K562 (cell line): ENCODE data around the gene ZNF264. TPM values are rescaled to one million over a fixed set of nuclear protein-coding genes. Genes with fewer than 3 reads are reported as not detected.
"Not testable (repeated sequence)": the region's sequence is repeated elsewhere in the genome, so short reads cannot be mapped to it uniquely, and the experiment has no call there.

Experiments
- ATAC-seq: fragments of 200-7000 bp; cut with Tn5 transposase; 3 replicates; pipeline ENCODE4 v1.9.1; 2020; ENCODE audit warnings: moderate library complexity
- BruUV-seq: library from RNA; stranded (reverse); fragments of 400-500 nt; replicated peaks from 2 replicates; lab custom pipeline; 2021; lab: Mats Ljungman, UMichigan
- CTCF ChIA-PET: fragments of 300-600 bp; formaldehyde crosslinking; extraction: SDS; loops from one replicate; lab custom pipeline; 2021; ENCODE audit warnings: low intra/inter-chr PET ratio; lab: Yijun Ruan, JAX
- POLR2A ChIA-PET: fragments of 300-600, 350-650 bp; sonication (Branson Sonifier 250); formaldehyde crosslinking; extraction: SDS; loops from one replicate; lab custom pipeline; 2021; ENCODE audit warnings: antibody characterized with exemption, inconsistent platforms; lab: Yijun Ruan, JAX
- DNase-seq, 4 experiments: peaks; one replicate each; pipeline versions ENCODE4 v3.0.0 to v3.0.0-alpha.2; 2011 to 2018; ENCODE audit warnings: low spot score in 3 of 4, mixed read lengths in 3 of 4; ENCODE audit errors: extremely low read depth in 1 of 4
- FAIRE-seq: peaks from 2 replicates; lab custom pipeline; 2011; peaks lifted over from hg19 to GRCh38; lab: Jason Lieb, UNC
- H2AFZ ChIP-seq: 2 replicates; pipeline ENCODE4 v1.6.0; 2011; ENCODE audit warnings: low read depth, low read length, control low read depth, inconsistent platforms
- H3K27ac ChIP-seq: fragments of 200-600 bp; 3 replicates; pipeline ENCODE4 v1.8.0; 2011; ENCODE audit warnings: low read depth, mild to moderate bottlenecking, control low read depth, inconsistent platforms, low read length, moderate library complexity, mixed read lengths; ENCODE audit errors: extremely low read depth
- H3K27me3 ChIP-seq, 2 experiments: fragments of 300-600 bp in 1 of 2; 2 replicates in 1 of 2; 3 replicates in 1 of 2; pipeline versions ENCODE4 v1.6.0 to v1.8.0; 2011; ENCODE audit warnings: inconsistent platforms in 2 of 2, low read length in 2 of 2, mild to moderate bottlenecking in 1 of 2, mixed read lengths in 1 of 2, moderate library complexity in 1 of 2; ENCODE audit not compliant: control insufficient read depth in 2 of 2, insufficient read depth in 2 of 2
- H3K36me3 ChIP-seq: fragments of 300-600 bp; 3 replicates; pipeline ENCODE4 v1.8.0; 2011; ENCODE audit warnings: mild to moderate bottlenecking, low read length, inconsistent platforms; ENCODE audit not compliant: control insufficient read depth, insufficient read depth
- H3K4me1 ChIP-seq, 2 experiments: fragments of 200-600 bp in 1 of 2; replicated peaks in 1 of 2; 2 replicates in 1 of 2; 3 replicates in 1 of 2; pipeline versions ENCODE4 v1.5.1 to v1.8.0; 2011; ENCODE audit warnings: inconsistent platforms in 2 of 2, low read length in 2 of 2, mild to moderate bottlenecking in 1 of 2, mixed read lengths in 1 of 2, moderate library complexity in 1 of 2; ENCODE audit not compliant: control insufficient read depth in 2 of 2, insufficient read depth in 2 of 2
- H3K4me2 ChIP-seq: 2 replicates; pipeline ENCODE4 v1.6.1; 2011; ENCODE audit warnings: low read length, control low read depth, inconsistent platforms, mixed read lengths; ENCODE audit not compliant: insufficient read depth
- H3K4me3 ChIP-seq: fragments of 200-600 bp; sonication (generic), shearing (Covaris generic); 2 replicates; pipeline ENCODE4 v1.5.1; 2016; ENCODE audit warnings: control low read depth, inconsistent platforms
- H3K79me2 ChIP-seq: fragments of 200-600 bp; 3 replicates; pipeline ENCODE4 v1.8.0; 2011; ENCODE audit warnings: low read length, inconsistent platforms; ENCODE audit not compliant: control insufficient read depth, insufficient read depth
- H3K9ac ChIP-seq, 2 experiments: 2 replicates each; pipeline versions ENCODE4 v1.6.0 to v1.6.1; 2011; ENCODE audit warnings: low read depth in 2 of 2, low read length in 2 of 2, control low read depth in 1 of 2, inconsistent platforms in 1 of 2, mild to moderate bottlenecking in 1 of 2, mixed read lengths in 1 of 2; ENCODE audit not compliant: insufficient read depth in 1 of 2
- H3K9me1 ChIP-seq: one replicate; pipeline ENCODE4 v1.6.0; 2011; ENCODE audit warnings: inconsistent platforms, mild to moderate bottlenecking, low read length, moderate library complexity; ENCODE audit not compliant: control insufficient read depth, insufficient read depth
- H3K9me3 ChIP-seq: replicated peaks from 2 replicates; pipeline ENCODE4 v1.5.1; 2011; ENCODE audit warnings: low read depth, low read length, inconsistent platforms; ENCODE audit not compliant: control insufficient read depth, insufficient read depth
- H4K20me1 ChIP-seq: replicated peaks from 2 replicates; pipeline ENCODE4 v1.6.1; 2011; ENCODE audit warnings: low read length, inconsistent platforms, mixed read lengths; ENCODE audit not compliant: control insufficient read depth, insufficient read depth
- FOSL1 ChIP-seq: fragments of 200-800 bp; sonication (Bioruptor generic); conservative IDR thresholded peaks from 2 replicates; pipeline ENCODE4 v1.6.1; 2016; ENCODE audit warnings: missing genetic modification characterization, missing compliant biosample characterization
- MAZ ChIP-seq, 2 experiments: fragments of 450-650 bp in 1 of 2; sonication (generic) in 1 of 2; formaldehyde crosslinking; IDR thresholded peaks in 1 of 2; conservative IDR thresholded peaks in 1 of 2; 2 replicates each; pipeline versions ENCODE4 v1.4.0 to v1.5.0; 2020; ENCODE audit warnings: mild to moderate bottlenecking in 1 of 2, missing genetic modification reagents in 1 of 2
- WGBS: fragments of 100-300 bp; shearing (Covaris generic); methylation state at CpG from one replicate; pipeline ENCODE4 v1.1.6; 2016; ENCODE audit warnings: low coverage, mixed read lengths; ENCODE audit not compliant: insufficient coverage; ENCODE audit errors: missing lambda C conversion rate; 5-methylcytosine and 5-hydroxymethylcytosine counted together
- in situ Hi-C: fragments of 300-500 bp; cut with MboI; formaldehyde crosslinking; loops from 4 replicates; pipeline ENCODE4 v1.15.0; 2018; ENCODE audit warnings: inconsistent platforms, mixed read lengths
- intact Hi-C: fragments of 100-400 bp; cut with micrococcal nuclease; formaldehyde crosslinking; loops from 2 replicates; pipeline ENCODE4 v1.14.2; 2022
- polyA plus RNA-seq, 8 experiments: library from polyadenylated mRNA; depleted of rRNA in 4 of 8; stranded (reverse) in 5 of 8; unstranded in 3 of 8; fragments of >200 nt; fragmentation: Nextera tagmentation in 2 of 8; fragmentation: Illumina TruSeq in 1 of 8; extraction: Ambion mirVana in 2 of 8; extraction: Trizol in 1 of 8; gene quantifications; 2 replicates each; pipeline versions ENCODE4 v1.2.1 to v1.2.3, GENCODE V29; 2011 to 2014; ENCODE audit warnings: inconsistent platforms in 1 of 8, missing spikeins in 1 of 8
- total RNA-seq, 7 experiments: library from RNA; depleted of rRNA in 6 of 7; stranded (reverse); fragments of >200 nt in 6 of 7; fragmentation: Illumina TruSeq in 2 of 7; extraction: Trizol in 2 of 7; gene quantifications; 2 replicates each; pipeline versions ENCODE4 v1.2.1 to v1.2.3, GENCODE V29; 2011 to 2021; ENCODE audit warnings: low replicate concordance in 1 of 7
- TF ChIP-seq, protein P1 (sequence below), 3 experiments: fragments of 200-800 bp in 1 of 3; sonication (Bioruptor generic) in 1 of 3; sonication (generic) in 1 of 3; formaldehyde crosslinking in 1 of 3; IDR thresholded peaks; 2 replicates each; pipeline versions ENCODE4 v1.6.1 to v1.8.0; 2016 to 2022; ENCODE audit warnings: mild to moderate bottlenecking in 2 of 3, missing compliant biosample characterization in 2 of 3, missing genetic modification characterization in 2 of 3, missing genetic modification reagents in 1 of 3

Gene ZNF264
- total and polyA plus RNA-seq, 9 of the 15 experiments (the other 6 are each of a cell fraction or from before 2014, with no cell fraction given), result 0.08 to 7.9 (median 1.3) TPM

DNA sequence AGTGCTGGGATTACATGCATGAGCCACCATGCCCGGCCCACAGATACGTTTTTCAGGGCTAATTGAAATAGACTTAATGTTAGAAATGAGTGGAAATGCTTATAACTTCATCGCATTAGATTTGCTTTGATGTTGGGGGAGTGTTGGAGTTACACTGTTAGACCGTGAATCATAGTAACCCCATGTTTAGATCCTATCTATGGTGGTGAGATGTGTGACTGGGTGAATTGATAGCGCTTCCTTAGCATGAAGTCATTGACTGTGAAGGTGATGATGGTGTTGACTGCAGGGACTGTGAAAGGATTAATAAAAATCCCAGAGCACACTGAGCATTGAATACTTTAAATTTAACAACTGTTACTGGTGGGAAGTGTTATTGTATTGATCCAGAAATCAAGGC lies 1.7 kb downstream of the ZNF264 start:
- intact Hi-C loops, result no loop called here

DNA sequence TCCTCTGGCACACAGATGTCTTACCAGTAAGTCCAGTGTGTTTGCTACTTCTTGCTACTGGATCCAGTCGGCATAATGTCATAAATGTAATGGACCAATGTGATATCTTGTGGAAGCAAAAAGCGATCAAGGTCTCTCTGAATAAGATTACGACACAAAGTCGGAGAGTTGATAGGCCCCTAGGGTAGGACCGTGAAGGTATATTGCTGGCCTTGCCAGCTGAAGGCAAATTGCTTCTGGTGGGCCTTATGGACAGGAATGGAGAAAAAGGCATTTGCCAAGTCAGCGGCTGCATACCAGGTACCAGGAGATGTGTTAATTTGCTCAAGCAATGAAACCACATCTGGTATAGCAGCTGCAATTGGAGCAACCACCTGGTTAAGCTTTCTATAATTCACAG lies 6.6 kb downstream of the ZNF264 start:
- DNase-seq, in situ Hi-C loops, H3K27ac ChIP-seq, POLR2A ChIA-PET, H3K9ac ChIP-seq, intact Hi-C loops, H3K27me3 ChIP-seq, ATAC-seq, H3K36me3 ChIP-seq, H3K79me2 ChIP-seq, H3K4me3 ChIP-seq, H2AFZ ChIP-seq, H3K4me2 ChIP-seq, BruUV-seq, H3K4me1 ChIP-seq, H3K9me1 ChIP-seq, H3K9me3 ChIP-seq, CTCF ChIA-PET, H4K20me1 ChIP-seq, FAIRE-seq: not testable (repeated sequence)
- 13% methylated on average over 5 of the region's 6 CpGs for WGBS

More for the DNA sequence above, 1.7 kb downstream of the ZNF264 start:
- H3K4me1 ChIP-seq, result peaks cover 3 to 11% of the 10 kb centered on the region in 2 experiments; a peak in 3 of 5 replicates
- in situ Hi-C loops, result no loop called here
- peaks cover 9% of the 10 kb centered on the region; the same call in 2 of the 3 replicates for H3K79me2 ChIP-seq
- TF ChIP-seq MAZ (CRISPR knock-in tag; conservative IDR thresholded peaks at IDR 0.05 in 1 of 2, IDR thresholded peaks at IDR 0.05 in 1 of 2) (no peak), FOSL1 (peak; percentile 46)
- TF ChIP-seq, protein P1, sequence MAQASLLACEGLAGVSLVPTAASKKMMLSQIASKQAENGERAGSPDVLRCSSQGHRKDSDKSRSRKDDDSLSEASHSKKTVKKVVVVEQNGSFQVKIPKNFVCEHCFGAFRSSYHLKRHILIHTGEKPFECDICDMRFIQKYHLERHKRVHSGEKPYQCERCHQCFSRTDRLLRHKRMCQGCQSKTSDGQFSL (CRISPR knock-in tag; IDR thresholded peaks at IDR 0.05), result no peak
- TF ChIP-seq, protein P1 (tag; IDR thresholded peaks at IDR 0.05), result no peak
- no peak for ATAC-seq
- peak overlapping the region; percentile 61; the same call in 1 of the 2 replicates for H3K4me3 ChIP-seq
- peak overlapping the region; percentile 12; the same call in 1 of the 2 replicates for H3K4me2 ChIP-seq
- H2AFZ ChIP-seq, result no peak overlapping the region
- 0 out of 3 replicates have a peak, but pooled peaks cover 2% of the 10 kb centered on the region for H3K36me3 ChIP-seq
- no peaks in the 10 kb centered on the region for H4K20me1 ChIP-seq
- BruUV-seq, result no TSS peak
- H3K9me1 ChIP-seq, result no peaks in the 10 kb centered on the region
- H3K9ac ChIP-seq, result no peak overlapping the region
- WGBS, result 16% methylated on average over 5 of the region's 5 CpGs
- POLR2A ChIA-PET, result no interaction called here
- FAIRE-seq, result no peak
- no peak for DNase-seq
- peaks cover 11% of the 10 kb centered on the region for H3K9me3 ChIP-seq
- no peaks in the 10 kb centered on the region for H3K27me3 ChIP-seq
- CTCF ChIA-PET, result no interaction called here
- no peak overlapping the region for H3K27ac ChIP-seq
